ENCODE data around the gene SAMD4A.

DNA sequence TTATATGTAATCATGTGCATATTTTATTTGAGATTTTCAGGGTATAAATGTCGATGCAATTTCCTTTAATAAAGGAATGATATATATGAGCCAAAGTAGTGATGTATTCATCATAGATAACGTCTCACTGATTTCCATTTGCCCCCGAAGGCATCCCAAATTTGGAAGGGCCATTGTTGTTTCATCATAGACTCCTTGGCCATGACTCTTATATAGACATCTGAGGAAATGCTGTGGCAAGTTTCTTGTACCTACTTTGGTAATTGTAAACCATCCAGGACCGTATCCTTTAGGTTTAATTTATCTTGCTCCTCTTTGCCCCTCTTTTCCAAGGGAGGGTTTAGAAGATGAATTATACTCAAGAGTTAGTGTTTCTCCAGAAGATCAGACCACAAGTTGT, 84.7 kb downstream of the SAMD4A start:
- TF ChIP-seq POLR2A (IDR thresholded peaks at IDR 0.05; ENCODE audit: low read depth, low read length) (no peak), TAF1 (IDR thresholded peaks at IDR 0.05; ENCODE audit: low read depth, low read length) (no peak), POLR2AphosphoS5 (IDR thresholded peaks at IDR 0.05; ENCODE audit: low read depth, low read length) (no peak)

Measured in GM12891 (cell line).